ENCODE data around the gene LYPD6B. TPM values are rescaled to one million over a fixed set of nuclear protein-coding genes. Genes with fewer than 3 reads are reported as not detected.

LYPD6B gene, protein sequence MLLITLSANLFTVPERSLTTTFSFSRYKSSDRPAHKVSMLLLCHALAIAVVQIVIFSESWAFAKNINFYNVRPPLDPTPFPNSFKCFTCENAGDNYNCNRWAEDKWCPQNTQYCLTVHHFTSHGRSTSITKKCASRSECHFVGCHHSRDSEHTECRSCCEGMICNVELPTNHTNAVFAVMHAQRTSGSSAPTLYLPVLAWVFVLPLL
- total RNA-seq: not detected
- long read RNA-seq: 0 reads

DNA sequence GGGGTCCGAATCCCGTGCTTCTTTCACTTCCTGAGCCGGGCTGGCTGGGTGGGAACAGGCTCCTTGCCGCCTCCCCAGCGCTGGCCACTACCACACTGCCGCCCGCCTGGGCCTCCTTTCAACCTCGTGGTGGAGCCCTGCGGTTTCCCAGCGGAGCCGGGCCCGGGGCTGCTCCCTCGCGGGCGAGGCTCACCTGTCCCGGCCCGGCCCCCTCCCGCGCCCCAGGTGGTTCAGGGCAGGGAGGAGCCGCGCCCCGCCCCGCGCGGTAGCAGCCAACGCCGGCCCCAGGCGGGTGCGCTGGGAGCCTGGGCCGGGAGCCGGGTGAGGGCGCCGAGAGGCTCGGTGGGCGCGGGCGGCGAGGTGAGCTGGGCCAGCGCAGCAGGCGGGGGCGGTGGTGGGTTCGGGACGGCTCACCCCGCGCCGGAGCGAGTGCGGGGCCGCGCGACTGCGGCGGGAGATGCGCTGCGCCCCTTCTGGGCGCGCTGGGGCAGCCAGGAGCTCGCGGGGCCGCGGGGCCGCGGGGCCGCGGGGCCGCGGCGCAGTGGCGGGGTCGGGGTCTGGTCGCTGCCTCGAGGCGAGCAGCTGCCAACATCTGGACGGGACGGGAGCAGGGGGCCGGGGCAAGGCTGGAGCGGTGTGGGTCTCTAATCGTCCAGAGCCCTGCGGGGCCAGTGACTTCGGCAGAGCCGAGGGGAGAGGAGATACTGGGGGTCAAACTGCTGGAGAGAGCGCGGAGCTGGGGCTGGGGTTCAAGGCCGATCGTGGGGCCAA lies at the start of gene LYPD6B:
TSS of gene LYPD6B (plus strand) at position 258 of the 771 bp plus-strand sequence. CDS start 92,250 bp downstream, outside the sequence.
- no peak for DNase-seq (ENCODE audit: low spot score)
- intact Hi-C loops (cut with DNase I): no loop called here

DNA sequence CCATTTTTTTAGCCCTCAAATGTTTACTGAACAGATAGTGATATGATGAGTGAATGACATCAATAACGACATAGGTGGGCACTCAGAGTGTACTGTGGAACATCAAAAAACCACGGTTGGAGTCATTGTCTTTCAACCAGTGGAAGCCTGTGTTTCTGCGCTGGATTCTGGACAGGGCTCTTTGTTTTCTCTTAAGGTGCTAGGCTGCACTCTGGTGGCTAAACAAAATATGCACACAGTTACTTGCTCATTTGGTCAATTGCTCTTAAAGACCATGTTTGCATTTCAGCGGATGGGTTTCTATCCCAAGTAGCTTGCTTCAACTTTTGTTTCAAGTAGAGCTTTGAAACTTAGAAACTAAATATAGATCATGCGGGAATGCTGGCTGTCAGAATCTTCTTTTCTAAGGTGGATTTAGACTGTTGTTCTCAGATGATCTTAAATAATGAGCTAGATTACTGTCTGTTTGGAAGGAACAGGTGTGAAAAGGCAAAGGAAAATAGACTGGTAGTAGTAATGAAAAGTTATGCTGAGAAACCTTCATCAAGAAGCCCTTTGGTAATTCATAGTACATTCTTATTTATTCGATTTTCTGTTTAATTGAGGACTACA lies 48.5 kb upstream of the LYPD6B start:
- DNase-seq (ENCODE audit: low spot score): no peak
- intact Hi-C loops (cut with DNase I): loop anchor here (5.0 kb wide), 3 partner anchors 348 to 1053 kb away; partner anchors contain the start of gene EPC2

GRCh38 chr2:148990968-148991367 lies 47.5 kb upstream of the LYPD6B start:
- intact Hi-C loops (cut with DNase I): loop anchor here (5.0 kb wide), 1 partner anchor 1054 kb away; no protein-coding TSS in a partner anchor
- no peak for DNase-seq (ENCODE audit: low spot score)

GRCh38 chr2:148992448-148992847 lies 46.1 kb upstream of the LYPD6B start:
- intact Hi-C loops (cut with DNase I): loop anchor here (5.0 kb wide), 1 partner anchor 1055 kb away; no protein-coding TSS in a partner anchor
- DNase-seq (ENCODE audit: low spot score): no peak

- intact Hi-C loops (cut with DNase I): loop anchor here (5.0 kb wide), 1 partner anchor 1056 kb away; no protein-coding TSS in a partner anchor
- no peak for DNase-seq (ENCODE audit: low spot score)
Measured at GRCh38 chr2:148993351-148993750, 45.1 kb upstream of the LYPD6B start.

GRCh38 chr2:148994341-148994740 lies 44.2 kb upstream of the LYPD6B start:
- intact Hi-C loops (cut with DNase I): loop anchor here (5.0 kb wide), 1 partner anchor 1057 kb away; no protein-coding TSS in a partner anchor
- no peak for DNase-seq (ENCODE audit: low spot score)

- intact Hi-C loops (cut with DNase I): no loop called here
Measured at GRCh38 chr2:148996805-148997204, 41.7 kb upstream of the LYPD6B start.

DNA sequence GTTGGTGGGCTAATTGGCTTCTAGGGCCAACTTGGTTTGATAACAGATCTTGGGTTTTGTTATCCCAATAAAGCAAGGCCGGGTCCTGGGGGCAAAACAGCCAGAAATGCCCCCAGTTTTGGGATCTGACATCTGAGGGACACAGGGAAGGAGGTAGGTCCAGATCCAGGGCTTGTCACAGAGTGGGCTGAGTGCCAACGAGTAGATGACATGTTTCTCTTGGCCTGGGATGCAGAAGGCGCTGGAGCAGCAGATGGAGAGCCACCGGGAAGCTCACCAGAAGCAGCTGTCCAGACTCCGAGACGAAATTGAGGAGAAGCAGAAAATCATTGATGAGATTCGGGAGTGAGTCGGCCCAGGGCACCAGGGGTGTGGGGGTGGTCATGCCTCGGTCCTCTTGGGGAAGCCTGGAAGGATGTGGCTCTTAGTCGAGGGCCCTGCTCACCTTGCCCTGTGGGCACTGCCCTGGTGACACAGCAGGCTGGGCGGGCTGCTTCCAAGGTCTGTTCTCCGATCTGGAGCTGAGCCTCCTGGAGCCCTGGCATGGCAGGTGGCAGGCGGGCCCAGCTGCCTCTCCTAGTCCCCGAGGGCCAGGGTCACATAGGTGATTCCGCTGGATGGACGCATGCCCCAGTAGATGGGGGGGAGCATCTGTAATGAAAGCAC lies 40.2 kb upstream of the LYPD6B start:
- intact Hi-C loops (cut with DNase I): no loop called here
- no peak for DNase-seq (ENCODE audit: low spot score)

More at GRCh38 chr2:148996805-148997204, 41.7 kb upstream of the LYPD6B start:
- no peak for DNase-seq (ENCODE audit: low spot score)

- intact Hi-C loops (cut with DNase I): no loop called here
- DNase-seq (ENCODE audit: low spot score): no peak
Measured at GRCh38 chr2:148998831-148999200, 39.7 kb upstream of the LYPD6B start.

- no peak for DNase-seq (ENCODE audit: low spot score)
- intact Hi-C loops (cut with DNase I): no loop called here
Measured at GRCh38 chr2:148999451-148999921, 39.0 kb upstream of the LYPD6B start.

- DNase-seq (ENCODE audit: low spot score): no peak
- intact Hi-C loops (cut with DNase I): no loop called here
Measured at GRCh38 chr2:149000158-149000938, 38.2 kb upstream of the LYPD6B start.

DNA sequence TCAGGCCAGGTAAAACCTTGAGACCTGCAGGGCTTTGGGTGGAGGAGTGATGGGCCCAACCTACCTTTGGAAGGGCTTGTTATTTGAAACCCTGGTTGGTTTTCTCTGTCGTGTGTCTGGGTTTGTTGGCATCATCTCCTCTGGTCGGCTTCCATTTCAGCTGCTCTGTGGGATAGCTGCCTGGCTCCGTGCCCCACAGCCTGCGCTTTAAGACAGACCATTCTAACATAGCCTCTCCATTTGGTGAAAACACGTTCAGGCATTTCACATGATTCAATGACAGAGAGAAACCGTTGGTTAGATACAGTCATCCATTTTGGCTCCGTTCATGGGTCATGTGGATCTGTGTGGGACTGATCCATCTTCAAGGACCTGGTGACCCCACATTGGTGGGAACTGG lies 37.0 kb upstream of the LYPD6B start:
- intact Hi-C loops (cut with DNase I): no loop called here
- no peak for DNase-seq (ENCODE audit: low spot score)

DNA sequence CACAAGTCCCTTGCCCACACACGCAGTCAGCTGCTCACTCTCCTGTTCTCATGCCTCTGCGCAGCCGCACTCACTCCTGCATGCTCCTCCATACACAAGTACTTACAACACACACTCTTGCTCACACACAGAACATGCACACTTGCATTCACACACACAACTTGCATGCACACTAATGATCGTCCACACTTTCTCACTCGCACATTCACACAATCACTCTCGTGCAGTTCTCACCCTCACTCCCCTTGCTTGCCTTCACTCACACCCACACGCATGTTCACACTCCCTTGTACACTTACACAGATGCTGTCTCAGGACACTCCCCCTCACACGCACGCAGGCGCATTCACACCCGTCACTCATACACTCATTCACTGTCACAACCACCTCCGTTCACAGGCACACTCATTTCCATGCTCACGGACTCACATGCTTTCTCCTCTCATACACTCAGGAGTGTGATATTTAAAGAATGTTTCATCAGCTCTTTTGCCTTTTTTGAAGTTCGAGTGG lies 36.1 kb upstream of the LYPD6B start:
- DNase-seq (ENCODE audit: low spot score): no peak
- intact Hi-C loops (cut with DNase I): no loop called here

DNA sequence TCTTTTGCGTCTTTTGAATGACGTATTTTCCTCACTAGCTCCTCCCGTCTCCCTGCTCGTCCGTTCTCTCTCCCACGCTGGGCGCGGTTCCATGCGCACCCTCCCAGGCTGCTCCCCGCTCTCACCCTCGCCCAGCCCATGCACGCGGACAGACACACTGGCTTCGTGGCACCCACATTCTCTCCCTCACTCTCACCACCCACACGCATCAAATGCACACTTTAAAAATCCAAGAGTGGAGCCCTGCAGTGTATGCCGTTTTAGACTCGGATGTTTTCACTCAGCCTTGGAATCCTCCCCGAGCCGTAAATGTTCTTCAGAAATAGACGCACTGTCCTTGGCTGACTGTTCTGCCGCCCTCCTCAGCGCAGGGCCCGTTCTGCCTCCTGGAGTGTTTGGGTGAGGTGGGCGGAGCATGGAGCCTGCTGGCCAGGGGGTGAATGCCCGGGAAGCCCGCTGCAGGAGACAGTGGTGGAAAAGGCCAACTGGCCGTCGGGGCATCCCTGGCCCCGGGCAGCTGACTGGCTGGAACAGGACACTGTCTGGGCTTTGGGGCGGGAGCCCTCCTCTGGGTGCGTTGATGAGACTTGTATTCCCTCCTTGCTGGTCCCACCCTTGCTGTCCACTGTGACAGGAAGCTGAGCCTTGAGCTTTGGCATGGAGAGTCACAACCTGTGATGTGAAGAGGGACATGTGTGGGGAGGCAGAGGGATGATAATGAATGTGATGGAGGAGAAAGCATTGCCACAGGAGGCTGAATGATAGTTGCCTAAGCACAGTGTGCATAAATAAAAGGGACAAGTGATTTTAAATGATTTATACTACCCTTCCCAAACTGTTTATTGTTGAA lies 35.4 kb upstream of the LYPD6B start:
- intact Hi-C loops (cut with DNase I): no loop called here
- DNase-seq (ENCODE audit: low spot score): no peak

GRCh38 chr2:149004836-149005235 lies 33.7 kb upstream of the LYPD6B start:
- intact Hi-C loops (cut with DNase I): no loop called here
- no peak for DNase-seq (ENCODE audit: low spot score)

- intact Hi-C loops (cut with DNase I): no loop called here
Measured at GRCh38 chr2:149005471-149006077, 32.9 kb upstream of the LYPD6B start.

DNA sequence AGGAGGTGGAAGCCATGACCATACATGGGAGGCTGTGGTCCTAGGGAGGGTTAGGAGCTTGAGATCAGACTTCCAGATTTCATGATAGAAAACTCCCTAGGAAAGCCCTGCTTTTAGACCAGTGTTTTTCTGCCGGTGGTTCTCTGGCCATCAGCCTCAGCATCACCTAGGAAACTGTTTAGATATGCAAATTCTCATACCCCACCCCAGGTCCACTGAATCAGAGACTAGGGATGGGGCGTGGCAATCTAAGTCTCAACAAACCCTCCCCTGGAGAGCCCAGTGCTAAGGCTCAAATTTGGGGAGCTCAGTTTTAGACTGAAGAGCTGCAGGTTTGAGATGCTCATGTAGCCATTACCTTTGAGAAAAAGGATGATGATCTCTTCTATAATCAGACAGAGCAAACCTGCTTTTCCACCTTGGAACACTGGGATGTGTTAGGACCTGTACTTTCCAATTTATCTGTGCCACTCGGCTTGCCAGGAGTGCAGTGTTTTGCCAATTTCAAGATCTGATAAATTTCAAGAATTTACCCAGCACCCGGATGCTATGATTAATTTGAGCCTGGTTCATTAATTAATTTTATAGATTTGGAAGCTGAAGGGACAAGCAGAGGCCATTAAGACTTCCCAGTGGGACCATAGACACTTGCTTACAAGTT lies 31.5 kb upstream of the LYPD6B start:
- DNase-seq (ENCODE audit: low spot score): no peak
- intact Hi-C loops (cut with DNase I): no loop called here

More at GRCh38 chr2:149005471-149006077, 32.9 kb upstream of the LYPD6B start:
- no peak for DNase-seq (ENCODE audit: low spot score)
